HepG2 (cell line): ENCODE data around the gene ANKRD39. TPM values are rescaled to one million over a fixed set of nuclear protein-coding genes. Genes with fewer than 3 reads are reported as not detected.

Experiments used
- ARID3A ChIP-seq: IDR thresholded peaks from 2 replicates; pipeline ENCODE4 v1.6.1; 2012; ENCODE audit warnings: low read depth, low read length, improper control_type of control experiment
- ATAD3A ChIP-seq: sonication (generic); formaldehyde crosslinking; IDR thresholded peaks from 2 replicates; pipeline ENCODE4 v1.4.0; 2020; ENCODE audit warnings: missing genetic modification reagents
- CSRNP1 ChIP-seq: sonication (generic); formaldehyde crosslinking; IDR thresholded peaks from 2 replicates; pipeline ENCODE4 v1.8.1; 2023; ENCODE audit warnings: mild to moderate bottlenecking, missing genetic modification reagents
- DRAP1 ChIP-seq: IDR thresholded peaks from 2 replicates; pipeline ENCODE4 v1.6.1; 2016; ENCODE audit warnings: missing genetic modification reagents, missing compliant biosample characterization
- FOXC1 ChIP-seq: sonication (generic); formaldehyde crosslinking; IDR thresholded peaks from 2 replicates; pipeline ENCODE4 v1.8.0; 2022; ENCODE audit warnings: mild to moderate bottlenecking, missing genetic modification reagents, borderline replicate concordance
- HCFC1 ChIP-seq: fragments of 150-350 bp; IDR thresholded peaks from 2 replicates; pipeline ENCODE4 v1.6.1; 2014; ENCODE audit warnings: low read depth, low read length
- HOXA7 ChIP-seq: sonication (generic); formaldehyde crosslinking; IDR thresholded peaks from 2 replicates; pipeline ENCODE4 v1.8.1; 2022; ENCODE audit warnings: mild to moderate bottlenecking, missing genetic modification reagents, moderate library complexity
- KLF12 ChIP-seq: sonication (generic); formaldehyde crosslinking; IDR thresholded peaks from 2 replicates; pipeline ENCODE4 v1.4.0; 2020; ENCODE audit warnings: missing genetic modification reagents, borderline replicate concordance
- MAZ ChIP-seq, 2 experiments: sonication (generic) in 1 of 2; formaldehyde crosslinking in 1 of 2; IDR thresholded peaks; 2 replicates each; pipeline versions ENCODE4 v1.5.0 to v1.6.1; 2012 to 2020; ENCODE audit warnings: low read depth in 2 of 2, mild to moderate bottlenecking in 2 of 2, borderline replicate concordance in 1 of 2, improper control_type of control experiment in 1 of 2, low read length in 1 of 2, missing genetic modification reagents in 1 of 2, moderate library complexity in 1 of 2
- NCOA1 ChIP-seq: sonication (generic); formaldehyde crosslinking; IDR thresholded peaks from 2 replicates; pipeline ENCODE4 v1.9.0; 2021; ENCODE audit warnings: missing genetic modification reagents
- RNF2 ChIP-seq: fragments of 450-650 bp; conservative IDR thresholded peaks from 2 replicates; pipeline ENCODE4 v1.6.1; 2016; ENCODE audit warnings: low read depth
- SMAD1 ChIP-seq: sonication (generic); formaldehyde crosslinking; IDR thresholded peaks from 2 replicates; pipeline ENCODE4 v1.4.0; 2020; ENCODE audit warnings: missing genetic modification reagents, low read depth, mild to moderate bottlenecking, borderline replicate concordance
- SMAD9 ChIP-seq: sonication (generic); formaldehyde crosslinking; IDR thresholded peaks from 2 replicates; pipeline ENCODE4 v1.5.1; 2020; ENCODE audit warnings: mild to moderate bottlenecking, missing genetic modification reagents
- ZBTB40 ChIP-seq, 2 experiments: fragments of 450-650 bp in 1 of 2; sonication (generic) in 1 of 2; formaldehyde crosslinking in 1 of 2; IDR thresholded peaks; 2 replicates each; pipeline versions ENCODE4 v1.6.1 to v1.8.0; 2016 to 2022; ENCODE audit warnings: antibody characterized with exemption in 1 of 2, mild to moderate bottlenecking in 1 of 2, missing genetic modification reagents in 1 of 2
- ZNF589 ChIP-seq: sonication (generic); formaldehyde crosslinking; conservative IDR thresholded peaks from 2 replicates; pipeline ENCODE4 v1.8.0; 2022; ENCODE audit warnings: mild to moderate bottlenecking, moderate library complexity, missing genetic modification reagents
- ZNF781 ChIP-seq: sonication (generic); formaldehyde crosslinking; IDR thresholded peaks from 2 replicates; pipeline ENCODE4 v1.5.1; 2020; ENCODE audit warnings: borderline replicate concordance, mild to moderate bottlenecking, missing genetic modification reagents; ENCODE audit errors: not compliant biosample characterization
- polyA plus RNA-seq, 8 experiments: library from polyadenylated mRNA; depleted of rRNA in 3 of 8; stranded (reverse) in 7 of 8; unstranded in 1 of 8; fragments of >200 nt; fragmentation: Illumina TruSeq in 4 of 8; extraction: Trizol in 4 of 8; gene quantifications; 2 replicates each; pipeline versions ENCODE4 v1.2.1 to v1.2.3, GENCODE V29; 2011 to 2016; ENCODE audit warnings: low read depth in 4 of 8, missing spikeins in 1 of 8, mixed read lengths in 1 of 8; ENCODE audit not compliant: insufficient read depth in 1 of 8
- total RNA-seq, 5 experiments: library from RNA; depleted of rRNA; stranded (reverse); fragments of >200 nt; fragmentation: Illumina TruSeq; extraction: Trizol; gene quantifications; 2 replicates each; pipeline ENCODE4 v1.2.3, GENCODE V29; 2016; ENCODE audit warnings: low read depth in 1 of 5

ANKRD39 gene
- total and polyA plus RNA-seq, 2 of the 13 experiments (the other 11 are each of a cell fraction or from before 2014, with no cell fraction given), result 23.2 to 24.8 TPM

- TF ChIP-seq ARID3A (no peak), FOXC1 (CRISPR knock-in tag) (no peak), ZNF589 (no peak), SMAD1 (no peak), NCOA1 (no peak), HCFC1 (no peak), RNF2 (no peak), MAZ (IDR thresholded peaks at IDR 0.05; ENCODE audit: borderline replicate concordance, low read depth, low read length) (no peak), MAZ (CRISPR knock-in tag; IDR thresholded peaks at IDR 0.05; ENCODE audit: low read depth) (0 out of 2 replicates have a peak, but pooled peaks have one; percentile 47), SMAD9 (CRISPR knock-in tag) (no peak), KLF12 (CRISPR knock-in tag) (no peak), ZBTB40 (IDR thresholded peaks at IDR 0.05) (no peak), ZBTB40 (CRISPR knock-in tag; IDR thresholded peaks at IDR 0.05) (0 out of 2 replicates have a peak, but pooled peaks have one; percentile 25), CSRNP1 (CRISPR knock-in tag) (no peak), ATAD3A (CRISPR knock-in tag) (no peak), DRAP1 (no peak), HOXA7 (CRISPR knock-in tag) (no peak), ZNF781 (CRISPR knock-in tag) (no peak)
Observed at GRCh38 chr2:96848264-96848663, 9.6 kb downstream of the ANKRD39 start (continued).
